ENCODE measurements around the gene TSC22D1.

Gene TSC22D1

GRCh38 chr13:44409595-44409994 is 166.5 kb downstream of the TSC22D1 start:
- Histone ChIP-seq H3K27me3 (ENCODE audit: low read length) (no peaks in the 10 kb centered on the region), H3K4me3 (ENCODE audit: insufficient read depth, low read length, poor library complexity, severe bottlenecking) (no peak overlapping the region), H3K27ac (ENCODE audit: low read depth, low read length) (no peak overlapping the region), H3K36me3 (ENCODE audit: low read length) (no peaks in the 10 kb centered on the region), H3K4me2 (ENCODE audit: low read depth, low read length, poor library complexity, severe bottlenecking) (no peak overlapping the region), H3K9me2 (replicated peaks; ENCODE audit: insufficient read depth, low read length) (no peaks in the 10 kb centered on the region), H4K20me1 (ENCODE audit: low read depth, low read length) (no peaks in the 10 kb centered on the region), H3K9ac (ENCODE audit: low read length) (no peak overlapping the region), H3F3A (ENCODE audit: insufficient read depth) (no peaks in the 10 kb centered on the region), H2AFZ (ENCODE audit: low read depth, low read length, severe bottlenecking) (no peak overlapping the region), H3K9me3 (ENCODE audit: insufficient read depth, low read length) (no peaks in the 10 kb centered on the region), H3K79me2 (ENCODE audit: insufficient read depth, low read length) (no peaks in the 10 kb centered on the region)
- no peak for TF ChIP-seq EZH2phosphoT487 (conservative IDR thresholded peaks at IDR 0.05; ENCODE audit: low read length)
- TF ChIP-seq, protein P1, sequence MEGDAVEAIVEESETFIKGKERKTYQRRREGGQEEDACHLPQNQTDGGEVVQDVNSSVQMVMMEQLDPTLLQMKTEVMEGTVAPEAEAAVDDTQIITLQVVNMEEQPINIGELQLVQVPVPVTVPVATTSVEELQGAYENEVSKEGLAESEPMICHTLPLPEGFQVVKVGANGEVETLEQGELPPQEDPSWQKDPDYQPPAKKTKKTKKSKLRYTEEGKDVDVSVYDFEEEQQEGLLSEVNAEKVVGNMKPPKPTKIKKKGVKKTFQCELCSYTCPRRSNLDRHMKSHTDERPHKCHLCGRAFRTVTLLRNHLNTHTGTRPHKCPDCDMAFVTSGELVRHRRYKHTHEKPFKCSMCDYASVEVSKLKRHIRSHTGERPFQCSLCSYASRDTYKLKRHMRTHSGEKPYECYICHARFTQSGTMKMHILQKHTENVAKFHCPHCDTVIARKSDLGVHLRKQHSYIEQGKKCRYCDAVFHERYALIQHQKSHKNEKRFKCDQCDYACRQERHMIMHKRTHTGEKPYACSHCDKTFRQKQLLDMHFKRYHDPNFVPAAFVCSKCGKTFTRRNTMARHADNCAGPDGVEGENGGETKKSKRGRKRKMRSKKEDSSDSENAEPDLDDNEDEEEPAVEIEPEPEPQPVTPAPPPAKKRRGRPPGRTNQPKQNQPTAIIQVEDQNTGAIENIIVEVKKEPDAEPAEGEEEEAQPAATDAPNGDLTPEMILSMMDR (IDR thresholded peaks at IDR 0.05; ENCODE audit: insufficient read depth, low read length, poor library complexity, severe bottlenecking): no peak

DNA sequence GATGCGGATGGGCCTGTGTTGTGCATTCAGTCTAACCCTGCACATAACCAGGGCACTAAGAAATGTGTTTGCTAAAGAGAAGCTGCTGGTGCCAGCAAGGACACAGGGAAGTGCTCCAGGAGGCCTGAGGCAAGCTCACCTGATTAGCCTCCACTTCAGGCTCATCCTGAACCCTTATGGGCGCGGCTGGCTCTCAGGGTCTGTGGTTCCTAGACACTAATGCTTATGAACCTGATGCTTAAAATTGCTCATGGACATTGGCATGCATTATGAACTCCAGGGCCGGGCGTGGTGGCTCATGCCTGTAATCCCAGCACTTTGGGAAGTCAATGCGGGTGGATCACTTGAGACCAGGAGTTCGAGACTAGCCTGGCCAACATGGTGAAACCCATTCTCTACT is 168.2 kb downstream of the TSC22D1 start:
- Histone ChIP-seq H4K20me1 (ENCODE audit: low read depth, low read length) (no peaks in the 10 kb centered on the region), H3K79me2 (ENCODE audit: insufficient read depth, low read length) (no peaks in the 10 kb centered on the region), H3K36me3 (ENCODE audit: low read length) (no peaks in the 10 kb centered on the region), H3K9ac (ENCODE audit: low read length) (no peak overlapping the region), H3K9me2 (replicated peaks; ENCODE audit: insufficient read depth, low read length) (no peaks in the 10 kb centered on the region), H3K4me2 (ENCODE audit: low read depth, low read length, poor library complexity, severe bottlenecking) (no peak overlapping the region), H3F3A (ENCODE audit: insufficient read depth) (no peaks in the 10 kb centered on the region), H3K27ac (ENCODE audit: low read depth, low read length) (no peak overlapping the region), H3K9me3 (ENCODE audit: insufficient read depth, low read length) (no peaks in the 10 kb centered on the region), H3K27me3 (ENCODE audit: low read length) (no peaks in the 10 kb centered on the region), H2AFZ (ENCODE audit: low read depth, low read length, severe bottlenecking) (no peak overlapping the region), H3K4me3 (ENCODE audit: insufficient read depth, low read length, poor library complexity, severe bottlenecking) (no peak overlapping the region)
- TF ChIP-seq EZH2phosphoT487 (conservative IDR thresholded peaks at IDR 0.05; ENCODE audit: low read length): no peak
- TF ChIP-seq, protein P1 (IDR thresholded peaks at IDR 0.05; ENCODE audit: insufficient read depth, low read length, poor library complexity, severe bottlenecking): no peak

DNA sequence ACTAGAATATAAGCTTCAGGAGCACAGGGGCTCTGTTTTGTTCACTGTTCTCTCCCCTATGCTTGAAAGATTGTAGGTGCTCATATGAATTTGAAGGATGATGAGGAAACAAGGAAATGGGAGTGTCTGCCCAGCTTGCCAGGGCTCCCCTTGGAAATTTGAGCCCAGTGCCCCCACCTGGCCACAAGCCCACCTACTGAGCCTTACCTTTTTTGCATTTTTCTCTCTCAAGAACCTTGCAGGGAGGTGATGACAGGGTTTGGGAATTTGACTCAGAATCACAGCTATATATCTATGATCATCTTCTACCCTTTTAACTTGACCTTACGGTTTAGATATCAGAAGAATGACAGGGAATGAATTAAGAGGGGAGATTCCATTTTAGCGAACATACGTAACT is 168.8 kb downstream of the TSC22D1 start:
- Histone ChIP-seq H3K9me2 (replicated peaks; ENCODE audit: insufficient read depth, low read length) (no peaks in the 10 kb centered on the region), H3K4me2 (ENCODE audit: low read depth, low read length, poor library complexity, severe bottlenecking) (no peak overlapping the region), H3K79me2 (ENCODE audit: insufficient read depth, low read length) (no peaks in the 10 kb centered on the region), H3K27ac (ENCODE audit: low read depth, low read length) (no peak overlapping the region), H3K4me3 (ENCODE audit: insufficient read depth, low read length, poor library complexity, severe bottlenecking) (no peak overlapping the region), H3K27me3 (ENCODE audit: low read length) (no peaks in the 10 kb centered on the region), H3K36me3 (ENCODE audit: low read length) (no peaks in the 10 kb centered on the region), H4K20me1 (ENCODE audit: low read depth, low read length) (no peaks in the 10 kb centered on the region), H3K9ac (ENCODE audit: low read length) (no peak overlapping the region), H3F3A (ENCODE audit: insufficient read depth) (no peaks in the 10 kb centered on the region), H3K9me3 (ENCODE audit: insufficient read depth, low read length) (no peaks in the 10 kb centered on the region), H2AFZ (ENCODE audit: low read depth, low read length, severe bottlenecking) (no peak overlapping the region)
- TF ChIP-seq EZH2phosphoT487 (conservative IDR thresholded peaks at IDR 0.05; ENCODE audit: low read length): no peak

DNA sequence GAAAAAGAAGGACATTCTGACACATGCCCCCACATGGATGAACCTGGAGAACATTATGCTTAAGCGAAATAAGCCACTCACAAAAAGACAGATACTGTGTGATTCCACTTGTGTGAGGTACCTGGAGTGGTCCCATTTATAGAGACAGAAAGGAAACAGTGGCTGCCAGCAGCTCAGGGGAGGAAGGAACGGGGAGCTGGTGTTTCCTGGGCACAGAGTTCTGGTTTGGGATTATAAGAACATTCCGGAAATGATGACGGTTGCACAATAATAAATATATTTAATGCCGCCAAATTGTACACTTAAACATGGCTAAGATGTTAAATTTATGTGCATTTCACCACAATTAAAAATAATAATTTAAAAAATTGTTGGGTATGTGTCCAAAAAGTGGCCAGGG is 169.5 kb downstream of the TSC22D1 start:
- Histone ChIP-seq H3K27ac (ENCODE audit: low read depth, low read length) (no peak overlapping the region), H3K9ac (ENCODE audit: low read length) (no peak overlapping the region), H3K36me3 (ENCODE audit: low read length) (no peaks in the 10 kb centered on the region), H3K9me3 (ENCODE audit: insufficient read depth, low read length) (no peaks in the 10 kb centered on the region), H3K79me2 (ENCODE audit: insufficient read depth, low read length) (no peaks in the 10 kb centered on the region), H2AFZ (ENCODE audit: low read depth, low read length, severe bottlenecking) (no peak overlapping the region), H3F3A (ENCODE audit: insufficient read depth) (no peaks in the 10 kb centered on the region), H3K4me3 (ENCODE audit: insufficient read depth, low read length, poor library complexity, severe bottlenecking) (no peak overlapping the region), H3K27me3 (ENCODE audit: low read length) (no peaks in the 10 kb centered on the region), H3K9me2 (replicated peaks; ENCODE audit: insufficient read depth, low read length) (no peaks in the 10 kb centered on the region), H3K4me2 (ENCODE audit: low read depth, low read length, poor library complexity, severe bottlenecking) (no peak overlapping the region), H4K20me1 (ENCODE audit: low read depth, low read length) (no peaks in the 10 kb centered on the region)
- no peak for TF ChIP-seq EZH2phosphoT487 (conservative IDR thresholded peaks at IDR 0.05; ENCODE audit: low read length)
- TF ChIP-seq, protein P1 (IDR thresholded peaks at IDR 0.05; ENCODE audit: insufficient read depth, low read length, poor library complexity, severe bottlenecking): no peak

Measured in SU-DHL-6 (cell line).